Measurements from ENCODE around the gene TMEM134. TPM values are rescaled to one million over a fixed set of nuclear protein-coding genes. Genes with fewer than 3 reads are reported as not detected.

Gene TMEM134
- total RNA-seq, 1 experiment from 2014 or later = 7.4 TPM

Small RNA genes within 50 kb of the gene (small RNA-seq; reads per million reads assigned to genes)
- gene MIR6752 = 0 reads per million in 2 experiments

Other genes with a start within 250 kb of the TMEM134 start
- 39.2 and 40.7 TPM in 2 replicates for gene GRK2, start 202.8 kb downstream of the TMEM134 start, total RNA-seq (2014; rRNA removed; shearing (Covaris generic))
- gene ANKRD13D, start 179.9 kb downstream of the TMEM134 start, total RNA-seq (2014; rRNA removed; shearing (Covaris generic)) = 14.3 and 21.2 TPM in 2 replicates
- 5.0 and 8.6 TPM in 2 replicates for gene SSH3, start 165.7 kb downstream of the TMEM134 start, total RNA-seq (2014; rRNA removed; shearing (Covaris generic))
- gene POLD4, start 115.7 kb downstream of the TMEM134 start, total RNA-seq (2014; rRNA removed; shearing (Covaris generic)) = 62.8 and 75.5 TPM in 2 replicates
- 4.9 and 5.3 TPM in 2 replicates for gene CLCF1, start 95.7 kb downstream of the TMEM134 start, total RNA-seq (2014; rRNA removed; shearing (Covaris generic))
- 4.2 and 5.9 TPM in 2 replicates for gene RAD9A, start 77.3 kb downstream of the TMEM134 start, total RNA-seq (2014; rRNA removed; shearing (Covaris generic))
- gene PPP1CA, start 67.4 kb downstream of the TMEM134 start, total RNA-seq (2014; rRNA removed; shearing (Covaris generic)) = 137 and 159 TPM in 2 replicates
- not detected in 2 replicates for gene TBC1D10C, start 65.2 kb downstream of the TMEM134 start, total RNA-seq (2014; rRNA removed; shearing (Covaris generic))
- 0.09 and 0.12 TPM in 2 replicates for gene CARNS1, start 53.6 kb downstream of the TMEM134 start, total RNA-seq (2014; rRNA removed; shearing (Covaris generic))
- gene RPS6KB2, start 40.8 kb downstream of the TMEM134 start, total RNA-seq (2014; rRNA removed; shearing (Covaris generic)) = 21.6 and 23.6 TPM in 2 replicates
- not detected in 2 replicates for gene PTPRCAP, start 31.6 kb downstream of the TMEM134 start, total RNA-seq (2014; rRNA removed; shearing (Covaris generic))
- gene CORO1B, start 25.8 kb downstream of the TMEM134 start, total RNA-seq (2014; rRNA removed; shearing (Covaris generic)) = 29.2 and 33.0 TPM in 2 replicates
- gene GPR152, start 16.5 kb downstream of the TMEM134 start, total RNA-seq (2014; rRNA removed; shearing (Covaris generic)) = not detected in 2 replicates
- gene CABP4, start 13.9 kb downstream of the TMEM134 start, total RNA-seq (2014; rRNA removed; shearing (Covaris generic)) = 3.2 and 4.1 TPM in 2 replicates
- gene AIP, start 13.8 kb upstream of the TMEM134 start, total RNA-seq (2014; rRNA removed; shearing (Covaris generic)) = 49.2 and 49.5 TPM in 2 replicates
- gene PITPNM1, start 36.1 kb upstream of the TMEM134 start, total RNA-seq (2014; rRNA removed; shearing (Covaris generic)) = 24.5 TPM in 2 replicates
- 25.1 and 29.6 TPM in 2 replicates for gene CDK2AP2, start 38.9 kb upstream of the TMEM134 start, total RNA-seq (2014; rRNA removed; shearing (Covaris generic))
- not detected in 2 replicates for gene CABP2, start 54.2 kb upstream of the TMEM134 start, total RNA-seq (2014; rRNA removed; shearing (Covaris generic))
- gene GSTP1, start 114.6 kb upstream of the TMEM134 start, total RNA-seq (2014; rRNA removed; shearing (Covaris generic)) = 665 and 811 TPM in 2 replicates
- 152 and 162 TPM in 2 replicates for gene NDUFV1, start 137.7 kb upstream of the TMEM134 start, total RNA-seq (2014; rRNA removed; shearing (Covaris generic))
- gene NUDT8, start 160.7 kb upstream of the TMEM134 start, total RNA-seq (2014; rRNA removed; shearing (Covaris generic)) = 3.5 and 6.9 TPM in 2 replicates
- not detected in 2 replicates for gene TBX10, start 170.5 kb upstream of the TMEM134 start, total RNA-seq (2014; rRNA removed; shearing (Covaris generic))
- not detected in 2 replicates for gene ACY3, start 181.5 kb upstream of the TMEM134 start, total RNA-seq (2014; rRNA removed; shearing (Covaris generic))
- gene ALDH3B2, start 205.4 kb upstream of the TMEM134 start, total RNA-seq (2014; rRNA removed; shearing (Covaris generic)) = not detected in 2 replicates